Activated naive CD4-positive, alpha-beta T cell (primary cell): ENCODE results near the gene H2BW2.
"Not testable (repeated sequence)": the region's sequence is repeated elsewhere in the genome, so short reads cannot be mapped to it uniquely, and the experiment has no call there.

Experiments used
- DNase-seq, 4 experiments: peaks; one replicate each; lab custom pipeline; 2025; lab: John Stamatoyannopoulos, UW

The H2BW2 gene

GRCh38 chrX:104039689-104040505 lies at the start of gene H2BW2:
TSS of gene H2BW2 (plus strand) at chrX:104039956. CDS start at chrX:104039995, 39 bp downstream.
- DNase-seq: peak in 1 of 4 experiments; percentile 0

DNA sequence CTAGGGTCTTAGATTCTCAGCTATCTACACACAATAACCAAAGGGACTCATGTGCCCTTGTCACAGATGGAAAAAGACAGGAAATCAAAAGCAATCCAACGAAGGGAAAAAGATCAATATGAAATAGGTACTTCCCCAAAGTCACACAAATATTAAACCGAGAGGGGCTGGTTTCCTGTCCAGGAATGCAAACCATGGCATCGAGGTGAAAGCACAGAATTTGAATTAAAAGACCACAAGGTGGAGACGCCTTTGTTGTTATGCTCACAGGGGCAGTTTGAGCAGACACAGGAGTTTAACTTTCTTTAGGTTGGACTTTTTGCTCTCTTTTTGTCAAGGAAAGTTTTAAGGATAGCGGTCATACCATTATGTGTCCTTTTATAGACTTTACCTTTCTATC lies 40.5 kb upstream of the H2BW2 start:
- no peak for DNase-seq

DNA sequence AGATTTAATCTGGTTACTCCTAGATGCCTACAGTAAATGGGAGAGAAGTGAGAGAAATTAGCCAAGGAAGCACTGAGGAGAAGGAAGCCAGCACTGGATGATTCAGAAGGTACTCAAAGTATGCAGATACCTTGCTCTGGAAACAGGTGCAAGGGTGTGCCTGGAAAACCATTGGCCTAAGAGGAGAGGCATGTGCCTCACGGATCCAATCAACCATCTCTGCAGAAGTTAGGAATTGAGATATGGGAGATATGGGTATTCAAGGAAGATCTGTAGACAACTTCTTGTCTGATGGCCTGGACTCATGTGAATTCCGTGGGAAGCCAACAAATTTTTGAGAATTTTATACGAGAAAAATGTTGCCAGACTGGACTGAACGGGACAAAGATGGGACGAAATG lies 30.9 kb upstream of the H2BW2 start:
- no peak for DNase-seq

GRCh38 chrX:104013158-104013557 lies 26.6 kb upstream of the H2BW2 start:
- DNase-seq: no peak

DNA sequence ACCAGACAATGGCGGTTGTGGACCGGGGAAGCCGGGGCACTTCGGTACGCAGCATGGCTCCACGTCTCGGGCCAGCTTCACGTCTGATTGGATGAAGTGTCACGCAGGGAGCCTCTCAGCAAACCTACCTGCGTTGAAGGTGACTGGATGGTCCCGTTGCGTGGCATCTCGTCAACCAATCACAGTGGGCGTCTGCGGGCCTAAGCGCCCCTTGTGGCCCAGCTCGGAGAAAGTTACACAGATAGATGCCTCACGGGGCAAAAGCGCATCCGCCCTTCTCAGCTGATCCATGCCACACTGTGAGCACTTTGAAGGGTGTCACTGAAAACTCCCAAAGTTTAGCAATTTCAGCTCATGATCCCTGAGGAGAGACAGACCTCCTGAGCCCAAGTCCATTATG lies 26.1 kb upstream of the H2BW2 start, which contains the start of gene H2BW1:
Gene H2BW1, minus strand, starts transcription at position 103 of the 400 bp plus-strand sequence. CDS start 132 bp downstream, outside the sequence.
- no peak for DNase-seq

DNA sequence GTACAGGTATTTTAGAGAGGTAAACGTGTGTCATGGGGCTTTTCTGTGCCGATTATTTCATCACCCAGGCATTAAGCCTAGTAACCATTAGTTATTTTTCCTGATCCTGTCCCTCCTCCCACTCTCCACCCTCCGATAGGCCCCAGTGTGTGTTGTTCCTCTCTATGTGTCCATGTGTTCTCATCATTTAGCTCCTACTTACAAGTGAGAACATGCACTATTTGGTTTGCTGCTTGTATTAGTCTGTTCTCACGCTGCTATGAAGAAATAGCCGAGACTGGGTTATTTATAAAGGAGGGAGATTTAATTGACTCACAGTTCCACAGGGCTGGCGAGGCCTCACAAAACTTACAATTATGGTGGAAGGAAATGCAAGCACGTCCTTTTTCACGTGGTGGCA lies 24.2 kb upstream of the H2BW2 start:
- DNase-seq: not testable (repeated sequence)

DNA sequence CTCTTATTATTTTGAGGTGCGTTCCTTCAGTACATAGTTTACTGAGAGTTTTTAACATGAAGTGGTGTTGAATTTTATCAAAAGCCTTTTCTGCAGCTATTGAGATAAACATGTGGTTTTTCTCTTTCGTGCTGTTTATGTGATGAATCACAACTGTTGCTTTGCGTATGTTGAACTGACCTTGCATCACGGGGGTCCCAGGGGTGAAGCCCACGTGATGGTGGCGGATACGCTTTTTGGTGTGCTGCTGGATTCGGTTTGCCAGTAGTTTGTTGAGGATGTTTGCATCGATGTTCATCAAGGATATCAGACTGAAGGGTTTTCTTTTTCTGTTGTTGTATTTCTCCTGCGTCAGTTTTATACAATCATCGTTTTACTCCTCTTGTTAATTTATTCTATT lies 21.6 kb upstream of the H2BW2 start:
- no peak for DNase-seq

- DNase-seq: no peak
Measured at GRCh38 chrX:104041003-104041402, 1.2 kb downstream of the H2BW2 start.

- no peak for DNase-seq
Measured at GRCh38 chrX:104045642-104046041, 5.9 kb downstream of the H2BW2 start.

DNA sequence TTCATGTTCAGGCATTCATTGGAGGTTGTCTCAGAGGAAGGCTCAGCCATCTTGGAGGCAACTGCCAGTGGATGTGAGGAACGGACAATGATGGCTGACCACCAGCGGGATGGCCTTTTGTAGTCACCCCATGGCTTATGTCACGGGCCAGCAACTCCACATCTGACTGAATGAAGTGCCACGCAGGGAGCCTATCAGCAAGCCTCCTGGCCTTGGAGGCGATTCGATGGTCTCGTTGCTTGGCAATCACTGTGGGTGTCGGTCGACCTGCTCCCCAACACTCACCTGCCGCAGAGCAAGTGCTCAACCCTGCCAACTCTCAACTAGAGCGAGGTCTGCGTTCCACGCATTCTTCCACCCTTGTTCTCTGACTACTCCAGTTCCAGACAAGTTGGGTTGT lies 7.4 kb downstream of the H2BW2 start:
- no peak for DNase-seq

GRCh38 chrX:104054956-104055355 lies 15.2 kb downstream of the H2BW2 start:
- DNase-seq: not testable (repeated sequence)

- DNase-seq: not testable (repeated sequence)
Measured at GRCh38 chrX:104062636-104063035, 22.9 kb downstream of the H2BW2 start.

DNA sequence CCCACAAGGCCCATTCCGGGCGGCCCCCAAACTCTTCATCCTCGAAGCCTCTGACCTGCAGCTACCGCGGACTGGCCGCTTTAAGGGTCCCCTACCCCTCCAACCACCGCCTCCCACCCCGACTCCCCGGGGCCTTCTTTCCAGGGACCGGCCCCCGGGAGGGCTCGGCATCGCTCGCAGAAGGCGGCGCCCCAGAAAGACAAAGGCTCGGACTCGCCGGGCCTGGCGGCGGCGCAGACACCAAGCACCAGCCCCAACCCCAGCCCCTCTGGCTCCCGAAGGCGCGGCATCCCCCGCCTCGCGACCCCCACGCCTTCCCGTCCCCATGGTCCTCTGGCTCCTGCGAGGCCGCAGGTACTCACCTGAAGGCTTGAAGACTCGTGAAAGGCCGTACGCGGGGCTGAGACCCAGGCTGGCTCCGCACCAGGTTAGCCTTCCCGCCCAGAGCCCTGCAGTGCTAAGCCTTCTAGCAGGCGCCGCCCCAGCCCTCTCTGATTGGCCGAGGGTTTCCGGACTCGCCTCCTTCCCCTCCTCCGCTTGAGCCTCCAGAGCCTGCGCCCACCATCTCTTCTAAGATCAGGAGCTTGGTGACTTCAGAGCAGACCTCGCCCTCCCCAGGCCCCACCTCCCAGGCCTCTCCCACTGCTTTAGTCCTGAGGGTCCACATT lies 36.2 kb downstream of the H2BW2 start, which contains the start of gene TMSB15C:
Gene TMSB15C, minus strand, starts transcription at position 459 of the 668 bp plus-strand sequence.
- DNase-seq: not testable (repeated sequence)

- not testable (repeated sequence) for DNase-seq
Measured at GRCh38 chrX:104077854-104078253, 38.1 kb downstream of the H2BW2 start.

DNA sequence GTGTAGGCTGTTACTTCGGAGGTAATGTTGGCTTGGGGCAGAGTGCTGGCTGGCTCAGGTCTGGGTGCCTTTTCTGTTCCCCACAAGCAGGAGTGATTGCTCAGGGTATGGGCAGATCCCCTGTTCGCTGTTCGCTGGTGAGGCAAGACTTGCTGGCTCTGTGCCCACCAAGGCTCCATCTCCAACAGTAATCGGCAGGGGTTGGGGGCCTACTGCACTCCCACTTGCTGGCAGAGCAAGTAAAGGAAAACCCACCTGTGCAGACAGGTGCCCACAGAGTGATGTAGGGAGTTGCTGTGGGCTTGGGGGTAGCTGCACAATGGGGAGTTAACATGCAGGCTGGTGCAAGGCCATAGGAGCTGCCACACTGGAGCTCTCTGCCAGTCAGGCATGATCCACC lies 44.3 kb downstream of the H2BW2 start:
- DNase-seq: no peak

GRCh38 chrX:104084534-104085277 lies 45.0 kb downstream of the H2BW2 start:
- no peak for DNase-seq

GRCh38 chrX:104085477-104085876 lies 45.7 kb downstream of the H2BW2 start:
- DNase-seq: no peak

- DNase-seq: no peak
Measured at GRCh38 chrX:104085919-104086318, 46.2 kb downstream of the H2BW2 start.
